Natural killer cell (primary cell): ENCODE measurements around the gene BNIP2. TPM values are rescaled to one million over a fixed set of nuclear protein-coding genes. Genes with fewer than 3 reads are reported as not detected.

ENCODE experiments used
- ATAC-seq, 3 donors: fragments of 150-1000 bp in 2 of 3; fragments of 200-7000 bp in 1 of 3; cut with Tn5 transposase; 1 replicate in 1 of 3; 2 replicates in 2 of 3; pipeline ENCODE4 v1.10.0; 2021; ENCODE audit warnings: mild to moderate bottlenecking in 2 of 3, moderate library complexity in 2 of 3
- DNase-seq, 2 donors: peaks; one replicate each; pipeline versions ENCODE4 v3.0.0 to v3.0.0-alpha.2; 2013 to 2021; ENCODE audit warnings: mixed read lengths in 1 of 2
- H3K27ac ChIP-seq: one replicate; pipeline ENCODE4 v1.5.1; 2013; ENCODE audit warnings: mild to moderate bottlenecking, low read length
- H3K27me3 ChIP-seq: one replicate; pipeline ENCODE4 v1.6.1; 2013; ENCODE audit warnings: low read length; ENCODE audit not compliant: control insufficient read depth, insufficient read depth
- H3K36me3 ChIP-seq: one replicate; pipeline ENCODE4 v1.6.1; 2013; ENCODE audit warnings: low read length; ENCODE audit not compliant: control insufficient read depth, insufficient read depth
- H3K4me1 ChIP-seq: one replicate; pipeline ENCODE4 v1.6.1; 2013; ENCODE audit warnings: low read length; ENCODE audit not compliant: control insufficient read depth, insufficient read depth
- H3K4me3 ChIP-seq: one replicate; pipeline ENCODE4 v1.5.1; 2013; ENCODE audit warnings: low read length
- H3K9me3 ChIP-seq: one replicate; pipeline ENCODE4 v1.6.1; 2013; ENCODE audit warnings: low read length; ENCODE audit not compliant: control insufficient read depth, insufficient read depth
- H3K27ac Mint-ChIP-seq, 2 donors: one replicate each; pipeline ENCODE4 v1.8.0; 2022; ENCODE audit warnings: mild to moderate bottlenecking in 2 of 2, mixed read lengths in 2 of 2, moderate library complexity in 1 of 2
- H3K27me3 Mint-ChIP-seq, 2 donors: one replicate each; pipeline ENCODE4 v1.8.0; 2022; ENCODE audit warnings: low read depth in 2 of 2, mixed read lengths in 2 of 2
- H3K36me3 Mint-ChIP-seq: one replicate; pipeline ENCODE4 v1.8.0; 2022; ENCODE audit warnings: mixed read lengths
- H3K4me1 Mint-ChIP-seq, 2 donors: one replicate each; pipeline ENCODE4 v1.8.0; 2022; ENCODE audit warnings: mixed read lengths in 2 of 2
- H3K4me3 Mint-ChIP-seq: one replicate; pipeline ENCODE4 v1.8.0; 2022; ENCODE audit warnings: mild to moderate bottlenecking, moderate library complexity, mixed read lengths
- H3K9me3 Mint-ChIP-seq, 2 donors: one replicate each; pipeline ENCODE4 v1.8.0; 2022; ENCODE audit warnings: mixed read lengths in 2 of 2
- CTCF ChIP-seq: fragments of 200-600 bp; IDR thresholded peaks from one replicate; pipeline ENCODE4 v1.8.0; 2022; ENCODE audit warnings: antibody characterized with exemption
- WGBS: methylation state at CpG from one replicate; pipeline ENCODE4 v1.1.7; 2013; ENCODE audit warnings: missing lambda C conversion rate; ENCODE audit not compliant: insufficient coverage; 5-methylcytosine and 5-hydroxymethylcytosine counted together
- intact Hi-C: fragments of 100-400 bp; cut with micrococcal nuclease; formaldehyde crosslinking; loops from one replicate; pipeline ENCODE4 v1.14.2; 2022
- total RNA-seq, 4 donors: library from RNA; stranded (reverse); fragments of 120-200 nt in 1 of 4; gene quantifications; one replicate each; pipeline versions ENCODE4 v1.2.3 to v1.2.4, GENCODE V29; 2013 to 2022

Gene BNIP2
- total RNA-seq: 100 to 1,000 TPM; 103 to 118 (median 105) TPM
- 163 TPM for total RNA-seq (2013)

DNA sequence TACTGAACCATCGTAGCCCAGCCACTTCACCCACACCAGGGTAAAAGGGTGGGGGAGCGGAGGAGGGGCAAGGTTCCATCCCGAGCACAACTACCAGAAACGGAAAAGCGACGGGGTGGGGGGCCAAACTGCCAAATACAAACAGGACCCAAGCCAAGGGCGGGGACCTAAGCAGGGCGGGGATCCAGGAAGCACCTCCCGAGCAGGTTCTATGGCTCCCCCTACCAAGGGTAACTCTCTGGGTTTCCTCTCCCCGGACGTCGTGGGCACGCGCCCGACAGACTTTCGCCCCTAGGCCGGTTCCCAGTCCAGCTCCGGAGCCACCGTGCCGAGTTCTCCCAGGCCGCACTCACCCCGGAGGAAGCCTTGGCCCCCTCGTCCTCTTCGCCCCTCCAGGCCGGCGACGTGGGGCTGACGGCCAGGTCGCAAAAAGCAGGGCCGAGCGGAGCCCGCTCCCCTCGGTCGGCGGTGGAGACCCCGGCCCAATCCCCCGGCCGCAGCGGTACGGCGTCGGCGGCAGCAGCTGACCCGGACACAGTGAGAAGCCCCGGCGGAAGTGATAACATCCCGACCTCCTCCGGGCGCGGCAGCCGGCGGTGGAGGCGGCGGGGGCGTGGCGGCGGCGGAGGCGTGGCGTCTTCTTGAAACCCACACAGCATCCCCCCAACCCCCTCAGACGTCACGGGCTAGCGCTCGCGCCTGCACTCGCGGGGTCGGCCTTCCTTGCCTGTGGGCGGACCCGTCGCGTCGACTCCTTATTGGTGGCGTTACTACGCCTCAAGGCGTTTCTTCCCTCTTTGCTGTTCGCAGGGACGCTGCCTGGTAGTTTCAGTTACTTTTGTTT, at the start of gene BNIP2:
Gene BNIP2 (minus strand): TSS at position 539 of the 844 bp plus-strand sequence. CDS start 6,863 bp downstream, outside the sequence.
- Mint-ChIP-seq H3K4me1 (peaks cover 34 to 35% of the 10 kb centered on the region in 2 donors), H3K27ac (peak within 1 kb of the TSS; percentile 91 to 98), H3K27me3 (no peaks in the 10 kb centered on the region), H3K9me3 (no peaks in the 10 kb centered on the region), H3K36me3 (no peaks in the 10 kb centered on the region), H3K4me3 (peak within 1 kb of the TSS; percentile 94)
- Histone ChIP-seq H3K4me3 (peak within 1 kb of the TSS; percentile 93), H3K27me3 (no peaks in the 10 kb centered on the region), H3K9me3 (no peaks in the 10 kb centered on the region), H3K27ac (peak within 1 kb of the TSS; percentile 99), H3K4me1 (peaks cover 22% of the 10 kb centered on the region), H3K36me3 (peaks cover 5% of the 10 kb centered on the region)
- DNase-seq (peak; percentile 99 to 100), ATAC-seq (peak; percentile 87 to 97 (median 89))
- intact Hi-C loops: loop anchor here (1.0 to 5.0 kb wide), 3 partner anchors 32 to 757 kb away; partner anchors contain the start of genes GTF2A2, RNF111 and SLTM
- TF ChIP-seq CTCF: no peak
- WGBS: under 1% methylated on average over 76 of the region's 78 CpGs

DNA sequence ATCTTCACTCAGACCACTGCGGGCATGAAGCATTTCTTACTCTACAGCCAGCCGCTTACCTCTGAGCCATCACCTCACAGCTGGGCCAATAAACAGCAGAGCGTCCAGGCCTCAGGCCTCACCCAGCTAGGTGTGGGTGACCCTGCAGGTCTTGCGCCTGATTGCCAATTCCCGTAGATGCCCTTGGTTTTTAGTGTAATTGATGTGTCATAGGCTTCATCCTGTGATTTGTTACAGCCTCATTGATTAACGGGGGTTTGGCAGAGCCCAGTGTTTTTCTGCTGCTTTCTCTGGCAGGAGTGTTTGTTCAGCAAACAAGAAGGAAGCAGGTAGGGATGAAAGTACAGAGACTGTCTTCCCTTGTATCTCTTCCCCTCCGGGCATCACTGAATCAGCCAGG, 49.6 kb upstream of the BNIP2 start:
- Histone ChIP-seq H3K27me3 (no peaks in the 10 kb centered on the region), H3K4me3 (no peak overlapping the region), H3K36me3 (no peaks in the 10 kb centered on the region), H3K27ac (no peak overlapping the region), H3K9me3 (peaks cover 3% of the 10 kb centered on the region), H3K4me1 (no peaks in the 10 kb centered on the region)
- no peak for DNase-seq
- TF ChIP-seq CTCF: no peak
- no peaks in the 10 kb centered on the region for H3K36me3 Mint-ChIP-seq
- intact Hi-C loops: no loop called here
- WGBS: 93% methylated on average over 7 of the region's 7 CpGs
- H3K4me3 Mint-ChIP-seq: no peak overlapping the region
- H3K27me3 Mint-ChIP-seq: peaks cover 9 to 10% of the 10 kb centered on the region in 2 donors
- ATAC-seq: no peak
- H3K9me3 Mint-ChIP-seq: no peaks in the 10 kb centered on the region
- H3K4me1 Mint-ChIP-seq: no peaks in the 10 kb centered on the region
- no peak overlapping the region for H3K27ac Mint-ChIP-seq

- Mint-ChIP-seq H3K27ac (no peak overlapping the region), H3K9me3 (no peaks in the 10 kb centered on the region), H3K36me3 (no peaks in the 10 kb centered on the region), H3K4me1 (no peaks in the 10 kb centered on the region), H3K27me3 (peaks cover 8 to 9% of the 10 kb centered on the region in 2 donors), H3K4me3 (no peak overlapping the region)
- no peak for TF ChIP-seq CTCF
- H3K27ac ChIP-seq: no peak overlapping the region
- H3K9me3 ChIP-seq: no peaks in the 10 kb centered on the region
- intact Hi-C loops: no loop called here
- H3K36me3 ChIP-seq: no peaks in the 10 kb centered on the region
- H3K4me1 ChIP-seq: no peaks in the 10 kb centered on the region
- H3K4me3 ChIP-seq: no peak overlapping the region
- DNase-seq (no peak), ATAC-seq (no peak)
- 94% methylated on average over 7 of the region's 7 CpGs for WGBS
- H3K27me3 ChIP-seq: no peaks in the 10 kb centered on the region
Observed at GRCh38 chr15:59736181-59736580, 47.1 kb upstream of the BNIP2 start.
